NCI-H82 treated with DMSO at 0.1 percent for 48 hours (cell line): Measurements from ENCODE around the gene ADA.

Experiments
- DNase-seq: peaks from one replicate; lab custom pipeline; 2025; ENCODE audit not compliant: unreplicated experiment; lab: John Stamatoyannopoulos, UW

Gene ADA

GRCh38 chr20:44625361-44625760, 26.1 kb downstream of the ADA start:
- DNase-seq, result no peak

GRCh38 chr20:44624743-44625271, 26.7 kb downstream of the ADA start:
- no peak for DNase-seq

DNA sequence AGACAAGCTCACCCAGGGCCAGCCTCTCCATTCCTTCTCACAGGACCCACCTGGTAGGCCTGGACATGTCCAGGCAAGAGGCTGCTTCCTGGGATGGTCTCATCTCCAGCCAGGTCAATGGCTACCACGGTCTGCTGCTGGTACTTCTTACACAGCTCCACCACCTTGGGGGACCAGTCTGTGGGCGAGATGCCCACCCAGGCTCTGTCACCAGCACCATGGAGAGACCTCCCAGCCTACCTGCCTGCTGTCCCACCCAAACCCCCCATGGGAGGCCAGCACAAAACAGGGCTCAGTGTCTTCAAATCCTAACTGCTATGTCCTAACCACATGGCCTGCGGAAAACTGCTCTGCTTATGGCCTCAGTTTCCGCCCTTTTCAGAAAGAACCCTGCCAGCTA, 27.3 kb downstream of the ADA start:
- DNase-seq, result no peak

GRCh38 chr20:44622501-44623270, 28.8 kb downstream of the ADA start:
- no peak for DNase-seq

DNA sequence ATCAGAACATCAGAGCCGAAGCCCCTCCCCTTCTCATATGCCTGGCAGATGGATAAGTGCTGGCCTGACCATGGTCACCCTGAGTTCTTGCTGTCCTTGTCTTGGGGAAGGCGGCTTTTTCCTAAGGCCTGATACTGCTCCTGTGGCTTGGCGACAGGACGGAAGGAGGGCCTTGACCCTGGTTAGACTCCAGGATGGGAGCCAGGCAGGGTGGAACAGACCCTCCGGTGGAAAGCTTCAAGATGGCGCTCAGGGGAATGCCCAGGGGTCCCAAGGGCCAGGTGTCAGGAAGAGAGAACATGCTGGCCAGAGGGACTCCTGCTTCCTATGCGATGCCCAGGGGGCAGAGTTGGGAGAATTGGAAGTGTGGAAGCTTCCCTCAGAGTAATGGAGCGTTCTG, 29.6 kb downstream of the ADA start:
- no peak for DNase-seq

DNA sequence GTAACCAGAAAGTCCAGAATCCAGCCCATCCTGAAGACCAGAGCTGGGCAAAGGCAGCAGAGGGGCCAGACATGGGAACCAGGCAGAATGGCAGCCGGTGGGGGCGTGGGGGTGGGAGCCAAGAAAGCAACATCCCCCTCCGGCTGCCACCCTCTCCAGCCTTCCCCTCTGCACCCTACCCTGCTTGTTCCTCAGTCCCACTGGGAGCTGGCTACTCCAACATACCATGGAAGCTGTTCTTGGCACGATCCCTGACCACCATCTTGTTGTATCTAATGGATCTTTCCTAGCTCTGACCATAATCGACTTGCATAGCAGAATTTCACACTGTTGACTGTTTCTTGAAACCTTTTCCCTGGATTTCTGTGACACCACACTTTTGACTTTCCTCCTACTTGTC, 30.2 kb downstream of the ADA start:
- DNase-seq, result no peak

GRCh38 chr20:44620030-44620429, 31.5 kb downstream of the ADA start:
- no peak for DNase-seq

DNA sequence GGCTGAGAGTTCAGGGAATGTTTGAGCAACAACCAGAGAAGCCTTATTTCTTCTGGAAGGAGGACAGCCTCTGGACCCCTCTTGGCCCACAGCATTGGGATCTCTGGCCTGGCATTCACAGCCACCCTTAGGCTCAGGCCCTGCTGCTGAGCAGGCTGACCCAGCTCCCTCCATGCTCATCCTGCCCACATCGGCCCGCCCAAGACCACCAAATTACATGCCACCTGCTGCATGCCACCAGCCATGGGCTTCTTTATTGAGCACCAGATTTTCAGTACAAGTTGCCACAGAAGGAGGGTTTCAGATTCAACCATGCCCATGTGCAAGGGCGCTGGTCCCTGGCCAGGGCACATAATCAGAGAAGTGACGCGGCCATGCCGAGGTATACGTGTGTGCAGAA, 32.2 kb downstream of the ADA start:
- no peak for DNase-seq

DNA sequence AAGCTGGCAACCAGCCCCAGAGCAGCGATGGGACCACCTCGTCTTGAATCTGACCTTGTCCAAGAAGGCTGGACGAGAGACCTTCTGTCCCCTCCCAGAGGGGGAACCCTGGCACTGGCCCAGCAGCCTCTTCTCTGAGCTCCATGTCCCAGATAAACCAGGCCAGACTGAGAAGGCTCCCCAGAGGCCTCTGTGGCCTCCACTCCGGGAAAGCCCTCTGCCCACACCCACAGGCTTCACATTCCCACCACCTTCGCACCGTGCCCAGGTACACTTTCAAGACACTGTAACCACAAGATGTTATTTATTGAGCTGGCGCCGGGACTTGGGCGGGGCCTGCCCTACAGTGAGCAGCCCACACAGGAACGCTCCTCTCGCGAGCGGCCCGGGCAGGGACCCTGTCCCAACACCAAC, 33.2 kb downstream of the ADA start:
- no peak for DNase-seq

DNA sequence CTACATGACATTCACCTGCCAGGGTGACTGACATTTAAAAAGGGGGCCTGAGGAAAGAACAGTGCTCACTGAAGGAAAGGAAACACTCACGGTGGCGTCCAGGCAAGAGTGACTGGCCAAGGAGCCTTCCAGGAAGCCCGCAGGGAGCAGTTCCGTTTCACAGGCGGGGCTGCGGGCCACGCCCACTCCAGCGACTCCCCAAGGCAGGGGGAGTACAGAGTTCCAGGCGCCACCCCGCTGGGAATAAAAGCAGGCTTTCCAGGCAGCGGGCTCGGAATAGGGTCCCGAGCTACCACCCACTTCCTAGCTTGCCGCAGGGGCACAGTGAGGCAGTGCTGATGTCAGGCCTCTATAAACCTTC, 34.9 kb downstream of the ADA start:
- no peak for DNase-seq

DNA sequence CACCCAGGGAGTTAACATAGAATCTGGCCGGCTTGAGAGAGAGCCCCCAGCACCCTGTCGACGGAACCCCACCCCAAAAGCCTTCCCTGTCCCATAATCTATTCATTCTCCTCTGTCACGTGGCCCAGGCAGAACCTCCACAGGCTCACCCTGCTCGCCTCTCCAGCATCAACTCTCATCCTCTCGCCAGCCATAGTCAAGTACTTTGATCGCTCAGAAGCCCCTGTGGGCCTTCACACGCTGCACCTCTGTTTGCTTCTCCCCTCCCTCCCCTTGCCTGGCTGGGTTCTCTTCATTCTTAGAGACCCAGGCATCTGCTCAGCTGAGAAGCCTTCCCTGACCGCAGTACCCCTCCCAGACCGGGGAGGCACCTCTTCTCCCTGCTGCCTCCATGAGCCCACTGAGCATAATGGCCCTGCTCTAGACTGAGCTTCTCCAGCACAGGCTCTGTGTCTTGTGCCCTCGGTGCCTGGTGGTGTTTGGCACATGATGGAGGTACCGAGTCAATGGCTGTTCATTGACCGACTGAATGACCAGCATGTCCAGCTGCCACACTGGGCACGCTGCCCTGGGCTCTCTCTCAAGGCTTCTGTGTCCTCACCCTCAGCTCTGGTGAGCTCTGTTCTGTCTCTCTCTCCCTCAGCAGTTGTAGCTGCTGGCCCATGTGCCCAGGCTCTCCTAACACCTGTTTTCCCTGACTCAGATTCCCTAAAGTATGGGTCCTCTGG, 35.5 kb downstream of the ADA start:
- no peak for DNase-seq

DNA sequence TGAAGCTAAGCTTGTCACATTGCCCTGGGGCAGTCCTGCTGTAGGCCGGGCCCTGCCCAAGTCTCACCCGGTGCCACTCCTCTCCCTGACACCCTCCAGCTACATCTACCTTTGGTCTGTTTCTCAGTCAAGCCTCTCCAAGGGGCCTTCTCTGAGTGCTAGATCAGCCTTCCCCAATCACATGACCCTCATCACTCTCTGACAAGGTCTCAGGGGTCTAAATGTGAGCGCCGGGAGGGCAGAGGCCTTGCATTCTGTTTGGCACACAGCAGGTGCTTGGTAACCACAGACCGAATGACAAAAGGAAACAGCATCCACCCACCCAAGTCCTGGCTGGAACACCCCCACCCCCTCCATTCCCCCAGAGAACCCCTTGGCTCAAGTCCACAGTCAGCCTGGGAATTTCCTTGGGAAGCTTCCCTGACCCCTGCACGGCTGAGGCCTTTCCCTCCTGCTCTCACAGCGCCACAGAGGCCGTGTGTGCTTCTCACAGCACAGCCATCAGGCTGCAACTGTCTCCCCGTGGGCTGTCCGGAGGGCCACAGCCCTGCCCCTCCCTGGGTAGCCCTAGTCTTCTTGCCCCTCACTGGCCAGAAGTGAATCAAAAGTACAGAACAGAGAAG, 36.2 kb downstream of the ADA start:
- no peak for DNase-seq

DNA sequence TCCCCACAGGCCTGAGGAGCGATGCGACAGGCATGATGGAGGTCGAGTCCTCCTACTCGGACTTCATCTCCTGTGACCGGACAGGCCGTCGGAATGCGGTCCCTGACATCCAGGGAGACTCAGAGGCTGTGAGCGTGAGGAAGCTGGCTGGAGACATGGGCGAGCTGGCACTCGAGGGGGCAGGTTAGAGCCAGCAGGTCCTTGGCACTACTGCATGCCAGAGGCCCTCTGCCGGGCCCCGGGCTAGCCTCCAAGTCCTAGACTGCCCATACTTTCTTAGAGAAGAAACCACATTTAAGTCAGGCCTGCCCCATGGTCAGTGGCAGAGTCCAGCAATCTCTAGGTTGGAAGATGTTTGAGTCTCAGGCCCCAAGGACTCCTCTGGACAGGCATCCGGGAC, 37.0 kb downstream of the ADA start:
- DNase-seq, result no peak

DNA sequence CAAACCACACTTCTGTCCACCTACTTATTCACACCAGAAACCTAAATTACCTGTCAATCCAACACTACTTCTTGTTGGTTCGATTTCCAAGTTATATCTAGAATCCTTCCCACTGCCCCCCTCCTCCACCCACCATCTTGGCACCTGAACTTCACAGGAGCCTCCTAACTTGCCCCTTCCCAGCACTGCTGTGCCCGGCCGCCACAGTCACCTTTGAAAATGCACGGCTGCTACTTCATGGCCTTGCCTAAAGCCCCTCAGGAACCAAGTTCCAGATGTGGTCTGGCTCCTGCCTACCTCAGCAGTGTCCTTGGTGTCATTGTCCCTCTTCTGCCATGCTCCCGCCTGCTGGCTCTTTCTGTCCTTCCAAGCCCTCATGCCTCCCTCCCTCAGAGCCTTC, 37.9 kb downstream of the ADA start:
- DNase-seq, result no peak

- no peak for DNase-seq
Observed at GRCh38 chr20:44610313-44610962, 41.1 kb downstream of the ADA start.

DNA sequence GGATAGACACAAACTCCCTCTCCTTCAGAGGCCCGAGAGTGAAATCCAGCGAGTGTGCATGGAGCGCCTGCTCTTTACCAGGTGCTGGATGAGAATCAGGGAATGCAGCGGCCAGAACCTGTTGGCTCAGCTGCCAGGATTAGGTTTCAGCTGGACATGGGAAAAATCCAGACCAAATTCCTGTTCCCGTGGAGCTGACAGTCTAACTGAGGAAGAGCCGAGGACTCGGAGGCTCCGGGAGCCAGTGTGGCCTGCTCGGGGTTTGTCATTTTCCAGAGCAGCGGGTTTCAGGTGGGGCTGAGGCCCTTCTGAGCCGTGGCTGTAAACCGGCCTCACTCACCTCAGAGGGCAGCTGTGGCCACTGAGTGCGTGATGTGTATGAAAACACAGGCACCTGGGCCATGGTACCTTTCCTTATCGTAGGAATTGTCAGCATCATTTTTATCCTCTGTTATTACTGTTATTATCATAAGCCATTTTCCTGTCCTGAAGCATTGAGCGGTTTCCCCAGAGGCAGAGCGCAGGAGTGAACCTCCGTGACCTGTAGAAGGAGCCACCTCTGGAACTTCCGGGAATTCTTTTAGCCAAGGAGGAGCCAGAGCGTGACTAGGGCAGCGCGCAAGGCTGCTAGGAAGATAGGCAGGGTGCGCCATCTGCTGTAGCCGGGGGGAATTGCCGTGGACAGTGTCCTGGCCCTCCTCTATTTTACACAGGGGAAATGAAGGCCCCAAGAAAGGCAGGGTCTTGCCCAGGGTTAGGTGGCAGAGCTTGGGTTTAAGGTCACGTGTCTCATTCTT, 41.8 kb downstream of the ADA start:
- DNase-seq, result peak; percentile 77

GRCh38 chr20:44609006-44609515, 42.4 kb downstream of the ADA start:
- DNase-seq, result no peak

DNA sequence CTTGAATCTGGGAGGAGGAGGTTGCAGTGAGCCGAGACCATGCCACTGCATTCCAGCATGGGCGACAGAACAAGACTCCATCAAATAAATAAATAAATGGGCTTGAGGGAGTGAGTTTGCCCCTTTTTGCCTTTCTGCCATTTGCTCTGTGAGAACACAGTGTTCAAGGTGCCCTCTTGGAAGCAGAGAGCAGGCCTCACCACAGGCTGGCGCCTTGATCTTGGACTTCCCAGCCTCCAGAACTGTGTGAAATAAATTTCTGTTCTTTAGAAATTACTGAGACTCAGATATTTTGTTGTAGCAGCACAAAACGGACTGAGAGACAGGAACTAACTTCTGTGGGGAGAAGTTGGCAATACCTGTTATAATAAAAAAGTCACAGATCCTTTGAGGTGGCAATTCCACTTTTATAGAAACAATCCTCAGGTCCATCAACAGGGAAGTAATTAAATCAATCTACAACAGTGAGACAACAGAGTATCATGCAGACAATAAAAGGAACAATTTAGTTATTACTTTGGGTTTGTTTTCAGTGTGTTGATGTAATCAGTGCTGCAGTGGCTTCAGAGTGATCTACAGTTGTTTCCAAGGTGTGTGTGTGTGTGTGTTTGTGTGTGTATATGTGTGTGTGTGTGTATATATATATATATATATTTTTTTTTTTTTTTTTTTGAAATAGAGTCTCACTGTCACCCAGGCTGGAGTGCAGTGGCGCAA, 44.6 kb downstream of the ADA start:
- no peak for DNase-seq

- no peak for DNase-seq
Observed at GRCh38 chr20:44603327-44603726, 48.2 kb downstream of the ADA start.

DNA sequence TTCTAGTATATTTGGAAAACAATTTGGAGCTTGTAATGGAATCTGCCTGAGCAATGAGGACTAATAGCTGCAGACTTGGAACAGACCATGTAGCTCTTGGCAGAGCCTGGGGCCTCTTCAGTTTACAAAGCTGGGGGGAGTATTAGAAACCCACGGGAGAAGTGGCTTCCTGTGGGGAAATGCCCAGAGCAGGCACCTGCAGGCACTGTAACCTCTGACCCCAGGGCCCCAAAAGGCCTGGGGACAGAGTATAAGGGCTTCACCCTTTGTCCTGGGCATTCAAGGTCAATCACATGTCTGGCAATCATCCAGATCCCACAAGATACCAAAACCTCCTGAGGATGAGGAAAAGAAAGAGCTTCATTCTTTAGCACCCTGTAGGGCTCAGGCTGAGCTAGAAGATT, 49.7 kb downstream of the ADA start:
- no peak for DNase-seq
